Tibial nerve (tissue), 4 donors: ENCODE results near the gene ZDHHC4. TPM values are rescaled to one million over a fixed set of nuclear protein-coding genes. Genes with fewer than 3 reads are reported as not detected.

ENCODE experiments used
- DNase-seq, 2 donors: peaks; one replicate each; pipeline ENCODE4 v3.0.0-alpha.2; 2019; ENCODE audit warnings: low spot score in 2 of 2
- H3K27ac ChIP-seq, 4 donors: fragments of 200-600 bp; sonication (generic) in 3 of 4; one replicate each; pipeline ENCODE4 v1.5.1; 2017 to 2019; ENCODE audit warnings: mild to moderate bottlenecking in 1 of 4
- H3K27me3 ChIP-seq, 2 donors: fragments of 200-600 bp; sonication (generic) in 1 of 2; one replicate each; pipeline versions ENCODE4 v1.5.1 to v1.6.0; 2017 to 2019
- H3K36me3 ChIP-seq, 3 donors: fragments of 200-600 bp; sonication (generic); one replicate each; pipeline ENCODE4 v1.5.1; 2018 to 2019
- H3K4me1 ChIP-seq, 4 donors: fragments of 200-600 bp; sonication (generic) in 3 of 4; one replicate each; pipeline ENCODE4 v1.5.1; 2017 to 2019
- H3K4me3 ChIP-seq, 4 donors: fragments of 200-600 bp; sonication (generic) in 3 of 4; one replicate each; pipeline ENCODE4 v1.5.1; 2017 to 2019; ENCODE audit warnings: mild to moderate bottlenecking in 1 of 4, moderate library complexity in 1 of 4
- H3K9me3 ChIP-seq, 4 donors: fragments of 200-600 bp; sonication (generic) in 3 of 4; one replicate each; pipeline ENCODE4 v1.5.1; 2017 to 2019
- CTCF ChIP-seq, 5 experiments: fragments of 200-600 bp in 3 of 5; fragments of 450-650 bp in 2 of 5; sonication (generic) in 3 of 5; IDR thresholded peaks; one replicate each; pipeline ENCODE4 v1.5.1; 2016 to 2019; ENCODE audit warnings: antibody characterized with exemption in 5 of 5, mild to moderate bottlenecking in 3 of 5, moderate library complexity in 2 of 5
- EP300 ChIP-seq, 2 donors: sonication (generic); formaldehyde crosslinking; IDR thresholded peaks; one replicate each; pipeline ENCODE4 v1.6.1; 2017; ENCODE audit warnings: antibody characterized with exemption in 2 of 2, mild to moderate bottlenecking in 1 of 2
- POLR2A ChIP-seq, 2 donors: fragments of 450-650 bp; IDR thresholded peaks; one replicate each; pipeline ENCODE4 v1.6.1; 2017; ENCODE audit warnings: antibody characterized with exemption in 2 of 2, mild to moderate bottlenecking in 2 of 2, moderate library complexity in 2 of 2
- WGBS, 2 donors: methylation state at CpG; one replicate each; pipeline ENCODE4 v1.1.5; 2018; 5-methylcytosine and 5-hydroxymethylcytosine counted together
- total RNA-seq, 4 donors: library from RNA; depleted of rRNA; stranded (reverse); fragments of >200 nt; gene quantifications; one replicate each; pipeline ENCODE4 v1.1.0, GENCODE V29; 2016

The ZDHHC4 gene
- total RNA-seq, 4 donors from 2014 or later: 38.1 to 48.3 (median 43.2) TPM

GRCh38 chr7:6542368-6542767 lies 34.9 kb upstream of the ZDHHC4 start:
- Histone ChIP-seq H3K4me3 (no peak overlapping the region), H3K4me1 (no peaks in the 10 kb centered on the region), H3K27me3 (peaks cover 0 to 29% of the 10 kb centered on the region in 2 donors), H3K27ac (no peak overlapping the region), H3K36me3 (no peaks in the 10 kb centered on the region), H3K9me3 (no peaks in the 10 kb centered on the region)
- no peak for TF ChIP-seq POLR2A (IDR thresholded peaks at IDR 0.05)
- no peak for TF ChIP-seq CTCF (IDR thresholded peaks at IDR 0.05)
- no peak for TF ChIP-seq EP300 (IDR thresholded peaks at IDR 0.05)
- 84 to 90% methylated on average over 1 of the region's 1 CpG for WGBS, 2 donors
- no peak for DNase-seq

- no peaks in the 10 kb centered on the region for H3K27me3 ChIP-seq
- no peak overlapping the region for H3K27ac ChIP-seq
- H3K9me3 ChIP-seq: no peaks in the 10 kb centered on the region
- no peaks in the 10 kb centered on the region for H3K36me3 ChIP-seq
- H3K4me1 ChIP-seq: no peaks in the 10 kb centered on the region
- WGBS, 2 donors: 72 to 74% methylated on average over 20 to 22 of the region's 22 CpGs
- TF ChIP-seq EP300 (IDR thresholded peaks at IDR 0.05) (no peak), POLR2A (IDR thresholded peaks at IDR 0.05) (no peak), CTCF (IDR thresholded peaks at IDR 0.05) (no peak)
- no peak for DNase-seq
- no peak overlapping the region for H3K4me3 ChIP-seq
These were observed 31.7 kb upstream of the ZDHHC4 start for GRCh38 chr7:6545398-6546126.

- H3K4me1 ChIP-seq: no peaks in the 10 kb centered on the region
- DNase-seq: no peak
- H3K27me3 ChIP-seq: no peaks in the 10 kb centered on the region
- H3K9me3 ChIP-seq: no peaks in the 10 kb centered on the region
- TF ChIP-seq POLR2A (IDR thresholded peaks at IDR 0.05) (no peak), EP300 (IDR thresholded peaks at IDR 0.05) (no peak), CTCF (IDR thresholded peaks at IDR 0.05) (no peak)
- no peaks in the 10 kb centered on the region for H3K36me3 ChIP-seq
- 74 to 84% methylated on average over 12 of the region's 12 CpGs for WGBS, 2 donors
- no peak overlapping the region for H3K27ac ChIP-seq
- H3K4me3 ChIP-seq: no peak overlapping the region
These were observed 30.6 kb upstream of the ZDHHC4 start for GRCh38 chr7:6546498-6547251.

GRCh38 chr7:6547400-6547799 lies 29.9 kb upstream of the ZDHHC4 start:
- TF ChIP-seq POLR2A (IDR thresholded peaks at IDR 0.05) (no peak), EP300 (IDR thresholded peaks at IDR 0.05) (no peak), CTCF (IDR thresholded peaks at IDR 0.05) (no peak)
- Histone ChIP-seq H3K27ac (no peak overlapping the region), H3K36me3 (no peaks in the 10 kb centered on the region), H3K9me3 (no peaks in the 10 kb centered on the region), H3K4me1 (no peaks in the 10 kb centered on the region), H3K4me3 (no peak overlapping the region), H3K27me3 (no peaks in the 10 kb centered on the region)
- no peak for DNase-seq
- WGBS, 2 donors: 100% methylated on average over 1 of the region's 1 CpG

GRCh38 chr7:6551016-6551511 lies 26.2 kb upstream of the ZDHHC4 start, which contains the start of gene GRID2IP:
Gene GRID2IP, minus strand, starts transcription at chr7:6551461. Its CDS starts 25 bp downstream, at chr7:6551436.
- WGBS, 2 donors: 64 to 77% methylated on average over 28 to 31 of the region's 46 CpGs
- Histone ChIP-seq H3K4me3 (no peak within 1 kb of the TSS), H3K9me3 (no peaks in the 10 kb centered on the region), H3K27me3 (no peaks in the 10 kb centered on the region), H3K36me3 (no peaks in the 10 kb centered on the region), H3K27ac (no peak within 1 kb of the TSS), H3K4me1 (no peaks in the 10 kb centered on the region)
- DNase-seq: no peak
- no peak for TF ChIP-seq CTCF (IDR thresholded peaks at IDR 0.05)
- TF ChIP-seq EP300 (IDR thresholded peaks at IDR 0.05): no peak
- TF ChIP-seq POLR2A (IDR thresholded peaks at IDR 0.05): no peak
